Measurements from ENCODE around the gene HOTAIR.

Gene HOTAIR

GRCh38 chr12:53950437-53950773, 24.3 kb downstream of the HOTAIR start:
- no peak for DNase-seq (ENCODE audit: extremely low read depth in 1 of 2, low read depth in 1 of 2)

GRCh38 chr12:53949631-53950436, 24.9 kb downstream of the HOTAIR start:
- DNase-seq (ENCODE audit: extremely low read depth in 1 of 2, low read depth in 1 of 2): no peak

- DNase-seq (ENCODE audit: extremely low read depth in 1 of 2, low read depth in 1 of 2): no peak
Observed at GRCh38 chr12:53948650-53949593, 25.8 kb downstream of the HOTAIR start.

- no peak for DNase-seq (ENCODE audit: extremely low read depth in 1 of 2, low read depth in 1 of 2)
Observed at GRCh38 chr12:53947743-53948142, 27.0 kb downstream of the HOTAIR start.

GRCh38 chr12:53944907-53945847, 29.6 kb downstream of the HOTAIR start:
- no peak for DNase-seq (ENCODE audit: extremely low read depth in 1 of 2, low read depth in 1 of 2)

- no peak for DNase-seq (ENCODE audit: extremely low read depth in 1 of 2, low read depth in 1 of 2)
Observed at GRCh38 chr12:53944209-53944608, 30.5 kb downstream of the HOTAIR start.

- DNase-seq (ENCODE audit: extremely low read depth in 1 of 2, low read depth in 1 of 2): no peak
Observed at GRCh38 chr12:53942467-53942997, 32.2 kb downstream of the HOTAIR start.

GRCh38 chr12:53941750-53942149, 33.0 kb downstream of the HOTAIR start:
- DNase-seq (ENCODE audit: extremely low read depth in 1 of 2, low read depth in 1 of 2): no peak

GRCh38 chr12:53941187-53941586, 33.6 kb downstream of the HOTAIR start:
- DNase-seq (ENCODE audit: extremely low read depth in 1 of 2, low read depth in 1 of 2): no peak

- DNase-seq (ENCODE audit: extremely low read depth in 1 of 2, low read depth in 1 of 2): no peak
Observed at GRCh38 chr12:53940443-53941014, 34.2 kb downstream of the HOTAIR start.

GRCh38 chr12:53939141-53940108, 35.3 kb downstream of the HOTAIR start:
- DNase-seq (ENCODE audit: extremely low read depth in 1 of 2, low read depth in 1 of 2): no peak

GRCh38 chr12:53938326-53939140, 36.2 kb downstream of the HOTAIR start, which contains the start of gene HOXC13:
HOXC13 (plus strand) TSS chr12:53938831; CDS start chr12:53938907, 76 bp downstream.
- DNase-seq (ENCODE audit: extremely low read depth in 1 of 2, low read depth in 1 of 2): peak in 1 of 2 donors; percentile 45

- DNase-seq (ENCODE audit: extremely low read depth in 1 of 2, low read depth in 1 of 2): no peak
Observed at GRCh38 chr12:53937596-53938325, 37.0 kb downstream of the HOTAIR start.

GRCh38 chr12:53937099-53937498, 37.7 kb downstream of the HOTAIR start:
- no peak for DNase-seq (ENCODE audit: extremely low read depth in 1 of 2, low read depth in 1 of 2)

- no peak for DNase-seq (ENCODE audit: extremely low read depth in 1 of 2, low read depth in 1 of 2)
Observed at GRCh38 chr12:53935383-53936341, 39.1 kb downstream of the HOTAIR start.

GRCh38 chr12:53932915-53933314, 41.8 kb downstream of the HOTAIR start:
- no peak for DNase-seq (ENCODE audit: extremely low read depth in 1 of 2, low read depth in 1 of 2)
